Activated CD8-positive, alpha-beta T cell treated with anti-CD3 and anti-CD28 coated beads for 36 hours (primary cell): ENCODE measurements around the gene MED7. TPM values are rescaled to one million over a fixed set of nuclear protein-coding genes. Genes with fewer than 3 reads are reported as not detected.
A peak's percentile ranks its signal among the peaks of the same experiment; 100 is the strongest.

Source experiments
- ATAC-seq: fragments of 200-7000 bp; cut with Tn5 transposase; one replicate; pipeline ENCODE4 v1.10.0; 2021; ENCODE audit warnings: mild to moderate bottlenecking, moderate library complexity
- CTCF ChIA-PET: fragments of 350-600 bp; sonication (Branson Sonifier 250); formaldehyde crosslinking; loops from one replicate; lab custom pipeline; 2021; ENCODE audit warnings: antibody characterized with exemption; lab: Charles Lee
- POLR2A ChIA-PET: fragments of 350-600 bp; sonication (Branson Sonifier 250); formaldehyde crosslinking; loops from one replicate; lab custom pipeline; 2021; ENCODE audit warnings: antibody characterized with exemption; lab: Charles Lee
- DNase-seq: peaks from one replicate; pipeline ENCODE4 v3.0.0-alpha.2; 2020
- H3K27ac Mint-ChIP-seq: one replicate; pipeline ENCODE4 v1.8.0; 2021; ENCODE audit warnings: mild to moderate bottlenecking, mixed read lengths
- H3K27me3 Mint-ChIP-seq: one replicate; pipeline ENCODE4 v1.8.0; 2021; ENCODE audit warnings: mixed read lengths
- H3K36me3 Mint-ChIP-seq: one replicate; pipeline ENCODE4 v1.8.0; 2021; ENCODE audit warnings: low read depth, mixed read lengths
- H3K4me1 Mint-ChIP-seq: one replicate; pipeline ENCODE4 v1.8.0; 2021; ENCODE audit warnings: low read depth, mixed read lengths
- H3K4me3 Mint-ChIP-seq: one replicate; pipeline ENCODE4 v1.8.0; 2021; ENCODE audit warnings: mild to moderate bottlenecking, moderate library complexity, mixed read lengths
- H3K9me3 Mint-ChIP-seq: one replicate; pipeline ENCODE4 v1.8.0; 2021; ENCODE audit warnings: mixed read lengths
- CTCF ChIP-seq: fragments of 200-600 bp; IDR thresholded peaks from one replicate; pipeline ENCODE4 v1.8.0; 2022; ENCODE audit warnings: antibody characterized with exemption, mild to moderate bottlenecking
- intact Hi-C: fragments of 100-400 bp; cut with micrococcal nuclease; formaldehyde crosslinking; loops from one replicate; pipeline ENCODE4 v1.10.0; 2022
- total RNA-seq, 2 experiments: library from RNA; stranded (reverse); gene quantifications; one replicate each; pipeline ENCODE4 v1.2.3, GENCODE V29; 2021

MED7 gene
- total RNA-seq, 2 experiments from 2014 or later, result 13.6 to 13.7 TPM

- no peak overlapping the region for H3K27ac Mint-ChIP-seq
- H3K9me3 Mint-ChIP-seq, result no peaks in the 10 kb centered on the region
- peaks cover 35% of the 10 kb centered on the region for H3K4me1 Mint-ChIP-seq
- intact Hi-C loops, result loop anchor here (2.0 to 10.0 kb wide), 3 partner anchors 59 to 1187 kb away; no protein-coding TSS in a partner anchor
- peaks cover 14% of the 10 kb centered on the region for H3K36me3 Mint-ChIP-seq
- no peak for ATAC-seq
- no peak for TF ChIP-seq CTCF
- ChIA-PET CTCF (interaction anchor here (0.7 to 3.5 kb wide), 38 partner anchors 9 to 1189 kb away, joined by 3 to 25 read pairs (median 4); partner anchors contain the start of genes HAVCR2 and MED7), POLR2A (interaction anchor here (1.2 kb wide), 1 partner anchor 9 kb away, joined by 6 read pairs; no protein-coding TSS in a partner anchor)
- H3K27me3 Mint-ChIP-seq, result no peaks in the 10 kb centered on the region
- no peak for DNase-seq
- no peak overlapping the region for H3K4me3 Mint-ChIP-seq
Measured at GRCh38 chr5:157132281-157132612, 10.4 kb downstream of the MED7 start.

GRCh38 chr5:157130925-157131324 lies 11.7 kb downstream of the MED7 start:
- CTCF ChIA-PET, result interaction anchor here (0.6 to 2.7 kb wide), 9 partner anchors 9 to 1433 kb away, joined by 3 to 25 read pairs (median 5); partner anchors contain the start of gene MED7

GRCh38 chr5:157121709-157122108 lies 21.0 kb downstream of the MED7 start:
- Mint-ChIP-seq H3K36me3 (peaks cover 8% of the 10 kb centered on the region), H3K4me3 (no peak overlapping the region), H3K27ac (no peak overlapping the region), H3K27me3 (no peaks in the 10 kb centered on the region), H3K9me3 (peaks cover 11% of the 10 kb centered on the region), H3K4me1 (peaks cover 6% of the 10 kb centered on the region)
- DNase-seq (no peak), ATAC-seq (no peak)
- ChIA-PET POLR2A (no interaction called here), CTCF (interaction anchor here (1.4 kb wide), 1 partner anchor 10 kb away, joined by 7 read pairs; no protein-coding TSS in a partner anchor)
- TF ChIP-seq CTCF, result no peak
- intact Hi-C loops, result no loop called here

More at GRCh38 chr5:157130925-157131324, 11.7 kb downstream of the MED7 start:
- H3K4me1 Mint-ChIP-seq, result peaks cover 31% of the 10 kb centered on the region
- H3K27me3 Mint-ChIP-seq, result no peaks in the 10 kb centered on the region
- POLR2A ChIA-PET, result interaction anchor here (0.6 to 1.0 kb wide), 2 partner anchors 14 to 169 kb away, joined by 3 read pairs; no protein-coding TSS in a partner anchor
- ATAC-seq (no peak), DNase-seq (no peak)
- TF ChIP-seq CTCF, result no peak
- no peak overlapping the region for H3K4me3 Mint-ChIP-seq
- no peaks in the 10 kb centered on the region for H3K9me3 Mint-ChIP-seq
- H3K36me3 Mint-ChIP-seq, result peaks cover 6% of the 10 kb centered on the region
- intact Hi-C loops, result loop anchor here (5.0 to 10.0 kb wide), 2 partner anchors 209 to 1186 kb away; no protein-coding TSS in a partner anchor
- no peak overlapping the region for H3K27ac Mint-ChIP-seq

- H3K27me3 Mint-ChIP-seq, result no peaks in the 10 kb centered on the region
- no peak for TF ChIP-seq CTCF
- DNase-seq, result no peak
- CTCF ChIA-PET, result no interaction called here
- H3K27ac Mint-ChIP-seq, result no peak overlapping the region
- H3K36me3 Mint-ChIP-seq, result peaks cover 8% of the 10 kb centered on the region
- no peak overlapping the region for H3K4me3 Mint-ChIP-seq
- POLR2A ChIA-PET, result no interaction called here
- intact Hi-C loops, result no loop called here
- no peak for ATAC-seq
- peaks cover 20% of the 10 kb centered on the region for H3K4me1 Mint-ChIP-seq
- H3K9me3 Mint-ChIP-seq, result peaks cover 11% of the 10 kb centered on the region
Measured at GRCh38 chr5:157120102-157120501, 22.6 kb downstream of the MED7 start.

GRCh38 chr5:157116483-157116954 lies 26.1 kb downstream of the MED7 start:
- Mint-ChIP-seq H3K4me1 (peaks cover 35% of the 10 kb centered on the region), H3K9me3 (peaks cover 5% of the 10 kb centered on the region), H3K4me3 (peak overlapping the region; percentile 54), H3K27ac (peak overlapping the region; percentile 84), H3K36me3 (peaks cover 5% of the 10 kb centered on the region), H3K27me3 (no peaks in the 10 kb centered on the region)
- ATAC-seq (peak; percentile 74), DNase-seq (peak; percentile 75)
- TF ChIP-seq CTCF, result no peak
- intact Hi-C loops, result no loop called here
- ChIA-PET POLR2A (interaction anchor here (0.8 to 2.4 kb wide), 8 partner anchors 9 to 201 kb away, joined by 3 to 11 read pairs (median 4); partner anchors contain the start of gene MED7), CTCF (interaction anchor here (1.0 to 3.4 kb wide), 6 partner anchors 11 to 197 kb away, joined by 3 to 20 read pairs (median 4); no protein-coding TSS in a partner anchor)
